ENCODE results near the gene MRPL49.
A peak's percentile ranks its signal among the peaks of the same experiment; 100 is the strongest.
"Not testable (repeated sequence)": the region's sequence is repeated elsewhere in the genome, so short reads cannot be mapped to it uniquely, and the experiment has no call there.

Gene MRPL49

GRCh38 chr11:65135633-65136145 lies 13.6 kb downstream of the MRPL49 start:
- Histone ChIP-seq H3K4me1 (peaks cover 35 to 63% (median 46%) of the 10 kb centered on the region in 10 experiments), H3K9ac (peak overlapping the region; percentile 88 to 100 (median 96)), H3K9me3 (replicated peaks in 1 of 11) (no peaks in the 10 kb centered on the region), H3K4me2 (peak overlapping the region; percentile 86 to 100 (median 97)), H3K36me3 (peaks cover 13 to 22% (median 16%) of the 10 kb centered on the region in 11 experiments; a peak in 21 of 22 replicates), H3K27ac (peak overlapping the region; percentile 92 to 100 (median 97); a peak in 21 of 22 replicates), H3K4me3 (peak overlapping the region; percentile 78 to 99 (median 95)), H3K27me3 (no peaks in the 10 kb centered on the region), H4K20me1 (peaks cover 13 to 36% (median 26%) of the 10 kb centered on the region in 11 experiments; a peak in 19 of 22 replicates)
- no peak for TF ChIP-seq Cebpa-rat (IDR thresholded peaks at IDR 0.05)

- Histone ChIP-seq H4K20me1 (peaks cover 10 to 27% (median 17%) of the 10 kb centered on the region in 11 experiments; a peak in 18 of 22 replicates), H3K9me3 (replicated peaks in 1 of 11) (no peaks in the 10 kb centered on the region), H3K4me3 (no peak overlapping the region), H3K4me1 (peaks cover 27 to 63% (median 42%) of the 10 kb centered on the region in 10 experiments), H3K9ac (peak overlapping the region in 1 of 11 experiments; percentile 96; a peak in 2 of 22 replicates), H3K36me3 (peaks cover 4 to 13% (median 7%) of the 10 kb centered on the region in 11 experiments; a peak in 19 of 22 replicates), H3K27ac (no peak overlapping the region), H3K4me2 (peak overlapping the region in 4 of 11 experiments; percentile 6 to 97 (median 92); a peak in 3 of 22 replicates), H3K27me3 (no peaks in the 10 kb centered on the region)
- no peak for TF ChIP-seq Cebpa-rat (IDR thresholded peaks at IDR 0.05)
These were observed 14.5 kb downstream of the MRPL49 start for GRCh38 chr11:65136515-65137096.

- no peaks in the 10 kb centered on the region for H4K20me1 ChIP-seq
- H3K4me3 ChIP-seq, result peak overlapping the region in 1 of 10 experiments; percentile 16; a peak in 1 of 20 replicates
- peak overlapping the region in 5 of 11 experiments; percentile 0 to 48 (median 16); a peak in 3 of 22 replicates for H3K9ac ChIP-seq
- TF ChIP-seq Cebpa-rat (IDR thresholded peaks at IDR 0.05), result peak in 6 of 11 experiments; percentile 12 to 80 (median 50); a peak in 7 of 22 replicates
- no peaks in the 10 kb centered on the region for H3K36me3 ChIP-seq
- peaks cover 6 to 12% (median 9%) of the 10 kb centered on the region in 11 experiments; a peak in 21 of 22 replicates for H3K9me3 ChIP-seq (replicated peaks in 1 of 11)
- no peaks in the 10 kb centered on the region for H3K27me3 ChIP-seq
- H3K4me2 ChIP-seq, result peak overlapping the region in 10 of 11 experiments; percentile 45 to 76 (median 62); a peak in 19 of 22 replicates
- H3K4me1 ChIP-seq, result peaks cover 0 to 58% (median 42%) of the 10 kb centered on the region in 10 experiments; a peak in 16 of 20 replicates
- peak overlapping the region in 7 of 11 experiments; percentile 7 to 67 (median 25); a peak in 11 of 22 replicates for H3K27ac ChIP-seq
These were observed 19.9 kb downstream of the MRPL49 start for GRCh38 chr11:65141896-65142494.

GRCh38 chr11:65147352-65148075 lies 25.4 kb downstream of the MRPL49 start:
- H3K4me1 ChIP-seq, result peaks cover 26 to 63% (median 44%) of the 10 kb centered on the region in 10 experiments
- no peak overlapping the region for H3K27ac ChIP-seq
- H4K20me1 ChIP-seq, result no peaks in the 10 kb centered on the region
- no peak for TF ChIP-seq Cebpa-rat (IDR thresholded peaks at IDR 0.05)
- H3K9ac ChIP-seq, result no peak overlapping the region
- H3K36me3 ChIP-seq, result no peaks in the 10 kb centered on the region
- 0 out of 20 replicates have a peak overlapping the region, but pooled peaks of 1 of the 10 experiments have one; percentile 16 for H3K4me3 ChIP-seq
- peaks cover 14 to 23% (median 19%) of the 10 kb centered on the region in 11 experiments for H3K9me3 ChIP-seq (replicated peaks in 1 of 11)
- H3K27me3 ChIP-seq, result no peaks in the 10 kb centered on the region
- no peak overlapping the region for H3K4me2 ChIP-seq

GRCh38 chr11:65148657-65149056 lies 26.5 kb downstream of the MRPL49 start:
- H3K4me2 ChIP-seq, result peak overlapping the region in 5 of 11 experiments; percentile 3 to 34 (median 19); a peak in 5 of 22 replicates
- no peak overlapping the region for H3K27ac ChIP-seq
- no peaks in the 10 kb centered on the region for H3K27me3 ChIP-seq
- H3K4me3 ChIP-seq, result no peak overlapping the region
- no peak for TF ChIP-seq Cebpa-rat (IDR thresholded peaks at IDR 0.05)
- no peaks in the 10 kb centered on the region for H3K36me3 ChIP-seq
- H3K9me3 ChIP-seq (replicated peaks in 1 of 11), result peaks cover 14 to 23% (median 19%) of the 10 kb centered on the region in 11 experiments
- no peak overlapping the region for H3K9ac ChIP-seq
- H3K4me1 ChIP-seq, result peaks cover 31 to 55% (median 37%) of the 10 kb centered on the region in 10 experiments
- no peaks in the 10 kb centered on the region for H4K20me1 ChIP-seq

- Histone ChIP-seq H3K4me2 (peak overlapping the region in 7 of 11 experiments; percentile 15 to 83 (median 68); a peak in 10 of 22 replicates), H3K27ac (peak overlapping the region in 3 of 11 experiments; percentile 39 to 57 (median 43); a peak in 7 of 22 replicates), H3K9me3 (replicated peaks in 1 of 11) (peaks cover 14 to 23% (median 19%) of the 10 kb centered on the region in 11 experiments), H3K4me1 (peaks cover 31 to 52% (median 36%) of the 10 kb centered on the region in 10 experiments), H3K9ac (peak overlapping the region in 3 of 11 experiments; percentile 9 to 34 (median 15); a peak in 1 of 22 replicates)
- H3K36me3 ChIP-seq, H4K20me1 ChIP-seq, H3K4me3 ChIP-seq, H3K27me3 ChIP-seq: not testable (repeated sequence)
These were observed 28.0 kb downstream of the MRPL49 start for GRCh38 chr11:65150131-65150508.

- H3K9ac ChIP-seq, result peak overlapping the region in 5 of 11 experiments; percentile 9 to 38 (median 16); a peak in 2 of 22 replicates
- H3K4me3 ChIP-seq, result no peak overlapping the region
- H3K4me1 ChIP-seq, result peaks cover 28 to 49% (median 34%) of the 10 kb centered on the region in 10 experiments
- no peaks in the 10 kb centered on the region for H3K27me3 ChIP-seq
- TF ChIP-seq Cebpa-rat (IDR thresholded peaks at IDR 0.05), result no peak
- peaks cover 14 to 23% (median 19%) of the 10 kb centered on the region in 11 experiments for H3K9me3 ChIP-seq (replicated peaks in 1 of 11)
- no peaks in the 10 kb centered on the region for H3K36me3 ChIP-seq
- H3K4me2 ChIP-seq, result peak overlapping the region in 10 of 11 experiments; percentile 15 to 83 (median 36); a peak in 16 of 22 replicates
- H3K27ac ChIP-seq, result peak overlapping the region in 7 of 11 experiments; percentile 15 to 57 (median 39); a peak in 8 of 22 replicates
- no peaks in the 10 kb centered on the region for H4K20me1 ChIP-seq
These were observed 28.6 kb downstream of the MRPL49 start for GRCh38 chr11:65150509-65151299.
